Measurements from ENCODE around the gene ASS1. TPM values are rescaled to one million over a fixed set of nuclear protein-coding genes. Genes with fewer than 3 reads are reported as not detected.
A peak's percentile ranks its signal among the peaks of the same experiment; 100 is the strongest.

Gene ASS1
- total RNA-seq, 1 experiment from 2014 or later = 26.2 TPM

DNA sequence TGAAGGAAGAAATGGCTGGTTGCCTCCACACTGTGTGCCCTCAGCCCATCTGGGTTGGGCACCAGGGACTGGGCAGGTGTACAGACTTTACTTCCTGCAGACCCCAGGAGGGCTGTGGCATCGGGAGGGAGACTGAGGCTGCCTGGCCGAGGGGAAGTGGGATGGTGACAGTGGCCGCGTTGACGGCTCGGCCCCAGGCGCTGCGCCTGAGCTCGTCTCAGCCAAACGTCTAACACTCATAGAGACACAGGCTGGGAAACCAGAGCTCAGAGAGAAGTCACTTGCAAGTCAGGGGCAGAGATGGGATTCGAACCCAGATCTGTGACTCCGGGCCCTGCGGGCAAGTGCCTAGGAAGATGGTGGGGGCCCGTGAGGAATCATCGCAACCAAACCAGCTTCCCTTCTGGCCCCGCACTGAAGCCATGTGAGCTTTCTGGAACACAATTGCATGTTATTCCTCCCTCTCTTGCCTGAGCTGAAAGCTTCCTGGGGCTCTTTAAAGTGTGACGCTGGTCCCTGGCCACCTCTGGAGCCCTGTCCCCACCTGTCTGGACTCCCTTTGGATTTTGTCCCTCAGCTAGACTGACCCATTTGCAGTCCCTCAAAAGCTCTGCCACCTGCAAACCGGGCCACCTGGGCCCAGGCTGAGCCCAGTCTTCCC lies 81.6 kb downstream of the ASS1 start:
- in situ Hi-C loops (cut with HindIII; ENCODE audit: low pct_unique_long_range_greater_than_20kb, low sequenced_read_pairs) (no loop called here), intact Hi-C loops (cut with micrococcal nuclease; ENCODE audit: unreplicated experiment) (no loop called here)
- no peaks in the 10 kb centered on the region for H3K36me3 ChIP-seq (ENCODE audit: control insufficient read depth, insufficient read depth, low read length)
- CTCF ChIA-PET = no interaction called here
- no TSS peak for BruUV-seq (replicated peaks)
- ATAC-seq = 0 out of 2 replicates have a peak, but pooled peaks have one; percentile 34
- H3K27me3 ChIP-seq (ENCODE audit: control insufficient read depth, insufficient read depth, low read length) = no peaks in the 10 kb centered on the region
- no peaks in the 10 kb centered on the region for H3K4me1 ChIP-seq (ENCODE audit: control insufficient read depth, insufficient read depth, low read length)
- no peaks in the 10 kb centered on the region for H3K9me3 ChIP-seq (ENCODE audit: control insufficient read depth, insufficient read depth, low read depth, low read length)
- TF ChIP-seq TCF7L2 (IDR thresholded peaks at IDR 0.05; ENCODE audit: low read depth, low read length) (no peak), POLR2AphosphoS5 (IDR thresholded peaks at IDR 0.05; ENCODE audit: low read depth, low read length) (no peak), SIN3A (IDR thresholded peaks at IDR 0.05; ENCODE audit: borderline replicate concordance, insufficient read depth, low read depth, low read length) (no peak)
- TF ChIP-seq, protein P1, sequence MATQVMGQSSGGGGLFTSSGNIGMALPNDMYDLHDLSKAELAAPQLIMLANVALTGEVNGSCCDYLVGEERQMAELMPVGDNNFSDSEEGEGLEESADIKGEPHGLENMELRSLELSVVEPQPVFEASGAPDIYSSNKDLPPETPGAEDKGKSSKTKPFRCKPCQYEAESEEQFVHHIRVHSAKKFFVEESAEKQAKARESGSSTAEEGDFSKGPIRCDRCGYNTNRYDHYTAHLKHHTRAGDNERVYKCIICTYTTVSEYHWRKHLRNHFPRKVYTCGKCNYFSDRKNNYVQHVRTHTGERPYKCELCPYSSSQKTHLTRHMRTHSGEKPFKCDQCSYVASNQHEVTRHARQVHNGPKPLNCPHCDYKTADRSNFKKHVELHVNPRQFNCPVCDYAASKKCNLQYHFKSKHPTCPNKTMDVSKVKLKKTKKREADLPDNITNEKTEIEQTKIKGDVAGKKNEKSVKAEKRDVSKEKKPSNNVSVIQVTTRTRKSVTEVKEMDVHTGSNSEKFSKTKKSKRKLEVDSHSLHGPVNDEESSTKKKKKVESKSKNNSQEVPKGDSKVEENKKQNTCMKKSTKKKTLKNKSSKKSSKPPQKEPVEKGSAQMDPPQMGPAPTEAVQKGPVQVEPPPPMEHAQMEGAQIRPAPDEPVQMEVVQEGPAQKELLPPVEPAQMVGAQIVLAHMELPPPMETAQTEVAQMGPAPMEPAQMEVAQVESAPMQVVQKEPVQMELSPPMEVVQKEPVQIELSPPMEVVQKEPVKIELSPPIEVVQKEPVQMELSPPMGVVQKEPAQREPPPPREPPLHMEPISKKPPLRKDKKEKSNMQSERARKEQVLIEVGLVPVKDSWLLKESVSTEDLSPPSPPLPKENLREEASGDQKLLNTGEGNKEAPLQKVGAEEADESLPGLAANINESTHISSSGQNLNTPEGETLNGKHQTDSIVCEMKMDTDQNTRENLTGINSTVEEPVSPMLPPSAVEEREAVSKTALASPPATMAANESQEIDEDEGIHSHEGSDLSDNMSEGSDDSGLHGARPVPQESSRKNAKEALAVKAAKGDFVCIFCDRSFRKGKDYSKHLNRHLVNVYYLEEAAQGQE (IDR thresholded peaks at IDR 0.05; ENCODE audit: insufficient read depth in 1 of 2, low read depth in 2 of 2, low read length in 1 of 2) = no peak
- TF ChIP-seq, protein P2, sequence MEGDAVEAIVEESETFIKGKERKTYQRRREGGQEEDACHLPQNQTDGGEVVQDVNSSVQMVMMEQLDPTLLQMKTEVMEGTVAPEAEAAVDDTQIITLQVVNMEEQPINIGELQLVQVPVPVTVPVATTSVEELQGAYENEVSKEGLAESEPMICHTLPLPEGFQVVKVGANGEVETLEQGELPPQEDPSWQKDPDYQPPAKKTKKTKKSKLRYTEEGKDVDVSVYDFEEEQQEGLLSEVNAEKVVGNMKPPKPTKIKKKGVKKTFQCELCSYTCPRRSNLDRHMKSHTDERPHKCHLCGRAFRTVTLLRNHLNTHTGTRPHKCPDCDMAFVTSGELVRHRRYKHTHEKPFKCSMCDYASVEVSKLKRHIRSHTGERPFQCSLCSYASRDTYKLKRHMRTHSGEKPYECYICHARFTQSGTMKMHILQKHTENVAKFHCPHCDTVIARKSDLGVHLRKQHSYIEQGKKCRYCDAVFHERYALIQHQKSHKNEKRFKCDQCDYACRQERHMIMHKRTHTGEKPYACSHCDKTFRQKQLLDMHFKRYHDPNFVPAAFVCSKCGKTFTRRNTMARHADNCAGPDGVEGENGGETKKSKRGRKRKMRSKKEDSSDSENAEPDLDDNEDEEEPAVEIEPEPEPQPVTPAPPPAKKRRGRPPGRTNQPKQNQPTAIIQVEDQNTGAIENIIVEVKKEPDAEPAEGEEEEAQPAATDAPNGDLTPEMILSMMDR (IDR thresholded peaks at IDR 0.05) = no peak
- POLR2A ChIA-PET = no interaction called here
- H3K4me3 ChIP-seq (ENCODE audit: low read depth in 2 of 2, low read length in 2 of 2) = no peak overlapping the region
- no peak for DNase-seq (ENCODE audit: low read depth, low spot score)
- no peak overlapping the region for H3K27ac ChIP-seq (ENCODE audit: low read length)

DNA sequence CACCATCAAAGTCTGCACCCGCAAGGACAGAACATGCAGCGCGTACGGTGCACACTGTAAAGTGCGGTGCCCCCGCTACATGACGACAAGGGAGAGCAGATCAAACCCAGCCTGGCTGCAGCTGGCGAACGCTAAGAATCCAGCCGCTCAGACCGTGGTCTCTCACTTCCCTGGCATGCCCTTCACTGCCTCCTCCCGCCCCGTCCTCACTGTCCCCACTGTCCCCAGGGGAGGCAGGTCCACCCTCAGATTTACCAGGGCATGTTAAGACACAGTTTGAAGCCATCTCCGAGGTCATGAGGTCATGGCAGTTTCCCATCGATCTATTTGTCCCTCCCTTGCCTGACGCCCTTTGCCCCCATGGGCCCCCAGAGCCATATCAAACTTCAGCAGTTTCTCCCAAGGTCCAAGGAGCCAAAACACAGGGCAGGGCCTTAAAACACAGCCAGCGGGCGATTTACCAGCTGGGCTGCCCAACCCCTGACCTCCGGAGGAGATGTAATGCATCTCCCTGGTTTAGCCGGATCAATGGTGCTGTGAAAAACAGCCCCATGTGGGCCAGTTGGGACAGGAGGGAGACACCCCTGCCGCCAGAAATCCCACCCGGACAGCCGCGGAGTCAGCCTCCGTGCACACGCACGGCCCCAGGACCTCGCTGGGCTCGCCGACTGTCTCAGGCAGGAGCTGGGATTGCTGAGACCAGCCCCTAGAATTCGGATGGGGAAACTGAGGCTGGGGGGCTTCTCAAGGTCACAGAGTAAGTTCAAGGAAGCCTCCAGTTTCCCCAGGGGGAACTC lies 82.3 kb downstream of the ASS1 start:
- Histone ChIP-seq H3K36me3 (ENCODE audit: control insufficient read depth, insufficient read depth, low read length) (no peaks in the 10 kb centered on the region), H3K27me3 (ENCODE audit: control insufficient read depth, insufficient read depth, low read length) (no peaks in the 10 kb centered on the region), H3K4me1 (ENCODE audit: control insufficient read depth, insufficient read depth, low read length) (no peaks in the 10 kb centered on the region), H3K27ac (ENCODE audit: low read length) (no peak overlapping the region), H3K4me3 (ENCODE audit: low read depth in 2 of 2, low read length in 2 of 2) (no peak overlapping the region), H3K9me3 (ENCODE audit: control insufficient read depth, insufficient read depth, low read depth, low read length) (no peaks in the 10 kb centered on the region)
- ATAC-seq (no peak), DNase-seq (ENCODE audit: low read depth, low spot score) (no peak)
- TF ChIP-seq TCF7L2 (IDR thresholded peaks at IDR 0.05; ENCODE audit: low read depth, low read length) (no peak), SIN3A (IDR thresholded peaks at IDR 0.05; ENCODE audit: borderline replicate concordance, insufficient read depth, low read depth, low read length) (no peak), POLR2AphosphoS5 (IDR thresholded peaks at IDR 0.05; ENCODE audit: low read depth, low read length) (no peak)
- TF ChIP-seq, protein P1 (IDR thresholded peaks at IDR 0.05; ENCODE audit: insufficient read depth in 1 of 2, low read depth in 2 of 2, low read length in 1 of 2) = no peak
- TF ChIP-seq, protein P2 (IDR thresholded peaks at IDR 0.05) = no peak
- ChIA-PET POLR2A (no interaction called here), CTCF (no interaction called here)
- intact Hi-C loops (cut with micrococcal nuclease; ENCODE audit: unreplicated experiment) = no loop called here
- no TSS peak for BruUV-seq (replicated peaks)
- in situ Hi-C loops (cut with HindIII; ENCODE audit: low pct_unique_long_range_greater_than_20kb, low sequenced_read_pairs) = no loop called here
